SU-DHL-6 (cell line): ENCODE results near the gene PTPRN2.

Experiments used
- EZH2phosphoT487 ChIP-seq: fragments of 200-600 bp; sonication (generic), shearing (Covaris generic); conservative IDR thresholded peaks from 2 replicates; pipeline ENCODE4 v1.6.1; 2018; ENCODE audit warnings: mild to moderate bottlenecking, antibody characterized with exemption, low read length, moderate library complexity, mixed read lengths
- TF ChIP-seq, protein P1 (sequence below): fragments of 200-600 bp; sonication (generic); IDR thresholded peaks from one replicate; pipeline ENCODE4 v1.5.1; 2017; ENCODE audit warnings: antibody characterized with exemption, mild to moderate bottlenecking, low read length, moderate library complexity; ENCODE audit not compliant: insufficient read depth, poor library complexity, severe bottlenecking

DNA sequence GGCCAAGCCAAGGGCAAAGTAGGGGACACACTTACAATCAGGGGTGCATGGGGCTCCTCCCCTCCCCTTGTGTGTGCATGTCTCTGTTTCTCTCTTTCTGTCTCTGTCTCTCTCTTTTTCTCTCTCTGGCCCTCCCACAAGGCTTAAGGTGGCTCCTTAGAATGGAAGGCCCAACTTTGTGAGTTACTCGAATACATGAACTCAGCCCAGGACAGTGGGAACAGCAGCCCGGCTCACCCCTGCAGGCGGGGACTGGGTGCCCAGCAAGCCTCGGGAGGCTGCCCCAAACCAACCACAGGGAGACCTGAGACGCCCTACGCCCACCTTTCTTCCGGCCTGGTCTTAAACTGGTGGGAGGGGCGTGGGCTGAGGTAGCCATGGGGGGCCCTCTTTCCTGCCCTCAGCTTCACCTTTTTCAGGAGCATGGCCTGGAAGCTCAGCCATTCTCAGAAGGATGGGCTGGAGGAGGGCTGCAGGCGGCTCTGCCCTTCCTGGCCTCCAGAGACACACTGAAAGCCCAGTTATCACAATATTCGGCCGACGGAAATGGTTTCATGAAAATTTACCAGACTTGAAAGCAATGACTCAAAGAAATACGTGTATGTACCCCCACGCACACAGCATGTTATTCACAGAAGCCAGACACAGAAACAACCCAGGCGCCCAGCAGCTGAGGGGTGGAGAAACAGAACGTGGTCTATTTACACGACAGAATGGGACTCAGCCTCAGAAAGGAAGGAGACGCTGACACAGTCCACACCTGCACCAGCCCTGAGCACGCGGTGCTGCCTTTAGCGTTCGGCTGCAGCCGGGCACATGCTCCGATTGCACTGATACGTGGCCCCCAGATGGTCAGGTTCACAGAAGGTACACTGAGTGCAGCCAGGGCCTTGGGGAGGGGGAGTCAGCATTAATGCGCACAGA lies 229.5 kb downstream of the PTPRN2 start:
- TF ChIP-seq, protein P1, sequence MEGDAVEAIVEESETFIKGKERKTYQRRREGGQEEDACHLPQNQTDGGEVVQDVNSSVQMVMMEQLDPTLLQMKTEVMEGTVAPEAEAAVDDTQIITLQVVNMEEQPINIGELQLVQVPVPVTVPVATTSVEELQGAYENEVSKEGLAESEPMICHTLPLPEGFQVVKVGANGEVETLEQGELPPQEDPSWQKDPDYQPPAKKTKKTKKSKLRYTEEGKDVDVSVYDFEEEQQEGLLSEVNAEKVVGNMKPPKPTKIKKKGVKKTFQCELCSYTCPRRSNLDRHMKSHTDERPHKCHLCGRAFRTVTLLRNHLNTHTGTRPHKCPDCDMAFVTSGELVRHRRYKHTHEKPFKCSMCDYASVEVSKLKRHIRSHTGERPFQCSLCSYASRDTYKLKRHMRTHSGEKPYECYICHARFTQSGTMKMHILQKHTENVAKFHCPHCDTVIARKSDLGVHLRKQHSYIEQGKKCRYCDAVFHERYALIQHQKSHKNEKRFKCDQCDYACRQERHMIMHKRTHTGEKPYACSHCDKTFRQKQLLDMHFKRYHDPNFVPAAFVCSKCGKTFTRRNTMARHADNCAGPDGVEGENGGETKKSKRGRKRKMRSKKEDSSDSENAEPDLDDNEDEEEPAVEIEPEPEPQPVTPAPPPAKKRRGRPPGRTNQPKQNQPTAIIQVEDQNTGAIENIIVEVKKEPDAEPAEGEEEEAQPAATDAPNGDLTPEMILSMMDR = no peak
- TF ChIP-seq EZH2phosphoT487 = no peak
